Gastroesophageal sphincter (tissue), 4 donors: ENCODE results near the gene SLC39A2. TPM values are rescaled to one million over a fixed set of nuclear protein-coding genes. Genes with fewer than 3 reads are reported as not detected.
"Not testable (repeated sequence)": the region's sequence is repeated elsewhere in the genome, so short reads cannot be mapped to it uniquely, and the experiment has no call there.

Experiments
- ATAC-seq: fragments of 150-250 bp; one replicate; pipeline ENCODE4 v1.9.1; 2016; ENCODE audit warnings: mild to moderate bottlenecking, moderate library complexity
- H3K27ac ChIP-seq, 4 donors: fragments of 200-600 bp; sonication (generic) in 3 of 4; 1 replicate in 3 of 4; 2 replicates in 1 of 4; pipeline ENCODE4 v1.5.1; 2016 to 2019
- H3K27me3 ChIP-seq: fragments of 200-600 bp; sonication (generic); one replicate; pipeline ENCODE4 v1.5.1; 2019
- H3K36me3 ChIP-seq, 2 donors: fragments of 200-600 bp; sonication (generic); one replicate each; pipeline ENCODE4 v1.5.1; 2019; ENCODE audit warnings: control low read depth in 1 of 2
- H3K4me1 ChIP-seq, 3 donors: fragments of 200-600 bp; sonication (generic); 1 replicate in 2 of 3; 2 replicates in 1 of 3; pipeline ENCODE4 v1.5.1; 2016 to 2019; ENCODE audit warnings: control low read depth in 2 of 3
- H3K4me3 ChIP-seq, 2 donors: fragments of 200-600 bp; sonication (generic); one replicate each; pipeline ENCODE4 v1.5.1; 2019; ENCODE audit warnings: mild to moderate bottlenecking in 1 of 2, moderate library complexity in 1 of 2
- H3K9me3 ChIP-seq, 3 donors: fragments of 200-600 bp; sonication (generic); one replicate each; pipeline ENCODE4 v1.5.1; 2017 to 2019; ENCODE audit warnings: control low read depth in 2 of 3
- CTCF ChIP-seq, 4 experiments: fragments of 200-600 bp in 2 of 4; fragments of 450-650 bp in 2 of 4; sonication (generic) in 1 of 4; IDR thresholded peaks; one replicate each; pipeline ENCODE4 v1.5.1; 2017 to 2019; ENCODE audit warnings: antibody characterized with exemption in 4 of 4, mild to moderate bottlenecking in 2 of 4, moderate library complexity in 2 of 4
- EP300 ChIP-seq: sonication (generic); formaldehyde crosslinking; IDR thresholded peaks from one replicate; pipeline ENCODE4 v1.6.1; 2017; ENCODE audit warnings: antibody characterized with exemption, mild to moderate bottlenecking
- POLR2A ChIP-seq, 2 donors: fragments of 450-650 bp; IDR thresholded peaks; one replicate each; pipeline ENCODE4 v1.6.1; 2017; ENCODE audit warnings: antibody characterized with exemption in 2 of 2, mild to moderate bottlenecking in 2 of 2, moderate library complexity in 1 of 2
- POLR2AphosphoS5 ChIP-seq: sonication (generic); formaldehyde crosslinking; IDR thresholded peaks from one replicate; pipeline ENCODE4 v1.6.1; 2017; ENCODE audit warnings: antibody characterized with exemption
- WGBS, 2 donors: methylation state at CpG; one replicate each; pipeline ENCODE4 v1.1.5; 2018; ENCODE audit warnings: low coverage in 1 of 2; 5-methylcytosine and 5-hydroxymethylcytosine counted together
- total RNA-seq, 4 donors: library from RNA; depleted of rRNA; stranded (reverse); fragments of >200 nt; gene quantifications; one replicate each; pipeline ENCODE4 v1.1.0, GENCODE V29; 2016

The SLC39A2 gene
- total RNA-seq, 4 donors from 2014 or later = 0.59 TPM; not detected in 3

GRCh38 chr14:20978687-20979086 lies 20.4 kb upstream of the SLC39A2 start:
- no peak overlapping the region for H3K4me3 ChIP-seq
- no peak for TF ChIP-seq CTCF (IDR thresholded peaks at IDR 0.05)
- no peak for TF ChIP-seq EP300
- TF ChIP-seq POLR2AphosphoS5 = no peak
- no peak for TF ChIP-seq POLR2A (IDR thresholded peaks at IDR 0.05)
- 30 to 80% methylated on average over 1 of the region's 1 CpG for WGBS, 2 donors
- no peak overlapping the region for H3K27ac ChIP-seq
- no peak for ATAC-seq
- no peaks in the 10 kb centered on the region for H3K9me3 ChIP-seq
- H3K27me3 ChIP-seq = peaks cover 20% of the 10 kb centered on the region
- no peaks in the 10 kb centered on the region for H3K4me1 ChIP-seq
- no peaks in the 10 kb centered on the region for H3K36me3 ChIP-seq

DNA sequence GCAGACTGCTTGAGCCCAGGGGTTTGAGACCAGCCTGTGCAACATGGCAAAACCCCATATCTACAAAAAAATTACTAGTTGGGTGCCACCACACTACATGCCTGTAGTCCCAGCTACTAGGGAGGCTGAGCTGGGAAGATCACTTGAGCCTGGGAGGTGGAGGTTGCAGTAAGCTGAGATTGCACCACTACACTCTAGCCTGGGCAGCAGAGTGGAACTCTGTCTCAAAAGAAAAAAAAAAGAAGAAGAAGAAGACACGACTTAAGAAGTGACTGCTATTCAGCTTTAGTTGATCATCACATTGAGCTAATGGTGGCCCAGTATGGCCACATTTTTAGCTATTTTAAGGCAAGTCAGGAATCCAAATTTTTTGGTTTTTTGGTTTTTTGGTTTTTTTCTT lies 18.2 kb upstream of the SLC39A2 start:
- no peak for ATAC-seq
- 36 to 60% methylated on average over 1 of the region's 1 CpG for WGBS, 2 donors

DNA sequence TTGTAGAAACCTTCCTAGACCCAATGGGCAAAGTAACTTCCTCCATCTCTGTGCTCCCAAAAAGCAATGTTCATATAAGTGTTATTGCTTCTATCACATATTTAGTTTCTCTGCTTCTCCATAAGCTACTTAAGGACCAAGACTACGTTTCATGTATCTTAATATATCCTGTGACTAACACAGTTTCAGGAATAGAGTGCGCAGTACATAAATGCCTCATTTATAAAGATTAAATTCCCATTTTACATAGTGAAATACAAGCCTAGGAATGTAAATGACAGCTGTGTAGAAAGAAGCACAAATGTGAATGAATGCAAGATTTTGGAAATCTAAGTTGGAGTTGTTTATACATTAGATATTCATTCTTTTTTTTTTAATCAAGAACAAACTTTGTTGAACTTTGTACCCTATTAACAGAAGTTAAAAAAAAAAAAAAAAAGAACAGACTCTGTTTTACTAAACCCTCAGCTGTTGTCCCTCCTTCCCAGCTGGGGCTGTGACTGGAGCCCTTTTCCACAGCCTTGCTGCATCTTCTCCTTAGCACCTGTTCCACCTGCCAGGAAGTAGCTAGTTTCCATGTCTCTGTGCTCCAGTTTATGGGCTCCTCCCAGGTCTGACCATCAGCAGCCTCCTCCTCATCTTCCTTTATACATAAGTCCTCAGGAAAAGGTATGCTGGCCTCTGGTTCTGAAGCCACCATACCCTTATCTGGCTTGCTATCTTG lies 16.3 kb upstream of the SLC39A2 start:
- Histone ChIP-seq H3K27me3 (peaks cover 20% of the 10 kb centered on the region), H3K4me3 (no peak overlapping the region), H3K27ac (no peak overlapping the region), H3K9me3 (no peaks in the 10 kb centered on the region), H3K4me1 (no peaks in the 10 kb centered on the region), H3K36me3 (no peaks in the 10 kb centered on the region)
- TF ChIP-seq CTCF (IDR thresholded peaks at IDR 0.05) (no peak), POLR2A (IDR thresholded peaks at IDR 0.05) (no peak), EP300 (no peak), POLR2AphosphoS5 (no peak)
- no peak for ATAC-seq
- WGBS, 2 donors = 56 to 58% methylated on average over 2 of the region's 2 CpGs

More for the DNA sequence above, 18.2 kb upstream of the SLC39A2 start:
- Histone ChIP-seq H3K36me3 (no peaks in the 10 kb centered on the region), H3K4me3 (no peak overlapping the region), H3K27ac (no peak overlapping the region), H3K9me3 (no peaks in the 10 kb centered on the region), H3K4me1 (no peaks in the 10 kb centered on the region), H3K27me3 (peaks cover 20% of the 10 kb centered on the region)
- TF ChIP-seq POLR2AphosphoS5 (no peak), POLR2A (IDR thresholded peaks at IDR 0.05) (no peak), CTCF (IDR thresholded peaks at IDR 0.05) (no peak), EP300 (no peak)

GRCh38 chr14:20985650-20986049 lies 13.4 kb upstream of the SLC39A2 start:
- H3K9me3 ChIP-seq, H3K27ac ChIP-seq, H3K36me3 ChIP-seq, H3K4me3 ChIP-seq, H3K27me3 ChIP-seq, ATAC-seq: not testable (repeated sequence)
- 71 to 100% methylated on average over 1 of the region's 4 CpGs for WGBS, 2 donors
- H3K4me1 ChIP-seq = peaks cover 3 to 16% (median 3%) of the 10 kb centered on the region in 3 donors

- Histone ChIP-seq H3K27me3 (no peaks in the 10 kb centered on the region), H3K27ac (peak overlapping the region in 1 of 4 donors; percentile 10), H3K4me3 (no peak overlapping the region), H3K36me3 (peaks cover 0 to 1% of the 10 kb centered on the region in 2 donors), H3K9me3 (no peaks in the 10 kb centered on the region), H3K4me1 (peaks cover 8 to 27% (median 9%) of the 10 kb centered on the region in 3 donors)
- no peak for TF ChIP-seq EP300
- TF ChIP-seq POLR2AphosphoS5 = peak; percentile 28
- 0 to 20% methylated on average over 1 to 2 of the region's 2 CpGs for WGBS, 2 donors
- peak; percentile 69 for ATAC-seq
Observed at GRCh38 chr14:20986811-20987210, 12.3 kb upstream of the SLC39A2 start.
